DOHH2 (cell line): ENCODE measurements around the gene STK38L.

ENCODE experiments used
- H3F3A ChIP-seq: fragments of 200-600 bp; sonication (generic), shearing (Covaris generic); 2 replicates; pipeline ENCODE4 v1.6.0; 2016; ENCODE audit warnings: antibody characterized with exemption, mild to moderate bottlenecking; ENCODE audit not compliant: control insufficient read depth, insufficient read depth
- H3K27ac ChIP-seq: fragments of 200-600 bp; sonication (generic); 2 replicates; pipeline ENCODE4 v1.5.1; 2014; ENCODE audit warnings: low read depth, mild to moderate bottlenecking, low read length, moderate library complexity
- H3K27me3 ChIP-seq: fragments of 200-600 bp; sonication (generic); 2 replicates; pipeline ENCODE4 v1.6.1; 2014; ENCODE audit warnings: mild to moderate bottlenecking, low read length, mixed read lengths; ENCODE audit not compliant: control insufficient read depth
- H3K36me3 ChIP-seq: fragments of 200-600 bp; sonication (generic); 2 replicates; pipeline ENCODE4 v1.6.1; 2014; ENCODE audit warnings: mild to moderate bottlenecking, low read length, moderate library complexity, mixed read lengths; ENCODE audit not compliant: control insufficient read depth
- H3K4me1 ChIP-seq: fragments of 200-600 bp; sonication (generic); 2 replicates; pipeline ENCODE4 v1.6.1; 2014; ENCODE audit warnings: mild to moderate bottlenecking, low read length, mixed read lengths; ENCODE audit not compliant: control insufficient read depth
- H3K4me2 ChIP-seq: fragments of 200-600 bp; sonication (generic); 2 replicates; pipeline ENCODE4 v1.6.0; 2014; ENCODE audit warnings: mild to moderate bottlenecking, low read length, moderate library complexity
- H3K4me3 ChIP-seq: fragments of 200-600 bp; sonication (generic); 2 replicates; pipeline ENCODE4 v1.5.1; 2014; ENCODE audit warnings: mild to moderate bottlenecking, low read length, mixed read lengths
- H3K79me2 ChIP-seq: fragments of 200-600 bp; sonication (generic); 2 replicates; pipeline ENCODE4 v1.6.1; 2014; ENCODE audit warnings: mild to moderate bottlenecking, low read length, mixed read lengths; ENCODE audit not compliant: control insufficient read depth
- H3K9me2 ChIP-seq: fragments of 200-600 bp; sonication (generic); replicated peaks from 2 replicates; pipeline ENCODE4 v1.6.1; 2014; ENCODE audit warnings: mild to moderate bottlenecking, low read length, mixed read lengths; ENCODE audit not compliant: control insufficient read depth
- H3K9me3 ChIP-seq: fragments of 200-600 bp; sonication (generic); 2 replicates; pipeline ENCODE4 v1.6.1; 2014; ENCODE audit warnings: antibody characterized with exemption, low read length, mixed read lengths; ENCODE audit not compliant: control insufficient read depth, insufficient read depth
- H4K20me1 ChIP-seq: fragments of 200-600 bp; sonication (generic); 2 replicates; pipeline ENCODE4 v1.6.0; 2014; ENCODE audit warnings: low read depth, mild to moderate bottlenecking, antibody characterized with exemption, low read length, moderate library complexity; ENCODE audit not compliant: control insufficient read depth, insufficient read depth
- EZH2phosphoT487 ChIP-seq: fragments of 200-600 bp; sonication (generic); IDR thresholded peaks from 2 replicates; pipeline ENCODE4 v1.6.1; 2017; ENCODE audit warnings: borderline replicate concordance, mild to moderate bottlenecking, antibody characterized with exemption, low read length, moderate library complexity, mixed read lengths
- TF ChIP-seq, protein P1 (sequence below): fragments of 200-600 bp; sonication (generic); IDR thresholded peaks from one replicate; pipeline ENCODE4 v1.5.1; 2014; ENCODE audit warnings: antibody characterized with exemption, mild to moderate bottlenecking, low read depth, low read length; ENCODE audit not compliant: poor library complexity, severe bottlenecking

The STK38L gene

DNA sequence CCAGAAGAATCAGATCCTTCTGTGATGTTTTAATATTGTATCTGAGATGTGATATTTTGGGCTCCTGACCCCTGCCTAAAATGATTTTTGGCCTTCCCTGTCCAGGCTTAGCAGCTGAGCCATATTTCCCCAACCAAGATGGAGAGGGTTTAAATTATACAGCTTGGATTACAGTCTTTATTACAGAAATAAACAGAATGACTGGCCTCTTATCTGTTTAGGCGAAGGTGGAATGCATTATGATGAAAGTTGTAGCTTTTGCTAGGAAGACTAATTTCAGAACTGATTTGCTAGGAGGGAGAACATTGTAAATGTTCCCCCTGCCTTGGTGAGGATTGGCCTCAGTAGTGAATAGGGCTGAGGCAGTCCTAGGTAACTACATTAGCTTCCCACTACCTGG is 111.9 kb downstream of the STK38L start:
- Histone ChIP-seq H3K9me2 (no peaks in the 10 kb centered on the region), H3K4me2 (no peak overlapping the region), H3K27me3 (no peaks in the 10 kb centered on the region), H3K79me2 (no peaks in the 10 kb centered on the region), H3K4me3 (no peak overlapping the region), H4K20me1 (no peaks in the 10 kb centered on the region), H3K4me1 (peaks cover 3% of the 10 kb centered on the region; the same call in 1 of the 2 replicates), H3F3A (no peaks in the 10 kb centered on the region), H3K9me3 (no peaks in the 10 kb centered on the region), H3K36me3 (no peaks in the 10 kb centered on the region), H3K27ac (no peak overlapping the region)
- TF ChIP-seq EZH2phosphoT487, result no peak
- TF ChIP-seq, protein P1, sequence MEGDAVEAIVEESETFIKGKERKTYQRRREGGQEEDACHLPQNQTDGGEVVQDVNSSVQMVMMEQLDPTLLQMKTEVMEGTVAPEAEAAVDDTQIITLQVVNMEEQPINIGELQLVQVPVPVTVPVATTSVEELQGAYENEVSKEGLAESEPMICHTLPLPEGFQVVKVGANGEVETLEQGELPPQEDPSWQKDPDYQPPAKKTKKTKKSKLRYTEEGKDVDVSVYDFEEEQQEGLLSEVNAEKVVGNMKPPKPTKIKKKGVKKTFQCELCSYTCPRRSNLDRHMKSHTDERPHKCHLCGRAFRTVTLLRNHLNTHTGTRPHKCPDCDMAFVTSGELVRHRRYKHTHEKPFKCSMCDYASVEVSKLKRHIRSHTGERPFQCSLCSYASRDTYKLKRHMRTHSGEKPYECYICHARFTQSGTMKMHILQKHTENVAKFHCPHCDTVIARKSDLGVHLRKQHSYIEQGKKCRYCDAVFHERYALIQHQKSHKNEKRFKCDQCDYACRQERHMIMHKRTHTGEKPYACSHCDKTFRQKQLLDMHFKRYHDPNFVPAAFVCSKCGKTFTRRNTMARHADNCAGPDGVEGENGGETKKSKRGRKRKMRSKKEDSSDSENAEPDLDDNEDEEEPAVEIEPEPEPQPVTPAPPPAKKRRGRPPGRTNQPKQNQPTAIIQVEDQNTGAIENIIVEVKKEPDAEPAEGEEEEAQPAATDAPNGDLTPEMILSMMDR, result no peak

DNA sequence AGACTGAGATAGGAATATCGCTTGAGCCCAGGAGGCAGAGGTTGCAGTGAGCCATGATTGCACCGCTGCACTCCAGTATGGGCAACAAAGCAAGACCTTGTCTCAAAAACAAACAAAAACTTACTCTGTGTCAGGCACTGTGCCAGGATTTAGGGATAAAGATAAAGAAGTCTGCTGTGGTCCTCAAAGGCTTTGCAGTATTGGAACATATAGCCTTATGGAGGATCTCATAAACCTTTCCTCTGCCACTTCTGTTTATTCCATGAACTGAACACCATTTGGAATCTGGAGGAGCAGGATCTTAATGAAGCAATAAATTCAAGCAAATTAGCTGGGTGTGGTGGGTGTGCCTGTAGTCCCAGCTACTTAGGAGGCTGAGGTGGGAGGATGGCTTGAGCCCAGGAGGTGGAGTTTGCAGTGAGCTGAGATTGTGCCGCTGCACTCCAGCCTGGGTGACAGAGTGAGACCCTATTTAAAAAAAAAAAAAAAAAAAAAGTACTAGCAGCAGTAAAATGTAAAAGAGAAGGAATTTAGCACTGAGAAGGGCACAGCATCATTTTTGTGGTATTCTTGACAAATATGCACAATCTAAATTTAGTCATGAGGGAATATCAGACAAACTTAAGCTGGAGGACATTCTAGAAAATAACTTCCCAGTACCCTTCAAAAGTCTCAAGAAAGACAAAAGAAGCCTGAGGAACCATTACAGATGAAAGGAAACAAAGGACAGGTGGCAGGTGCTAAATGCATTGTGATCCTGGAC is 115.7 kb downstream of the STK38L start:
- no peak overlapping the region for H3K27ac ChIP-seq
- no peak overlapping the region for H3K4me3 ChIP-seq
- TF ChIP-seq, protein P1, result no peak
- TF ChIP-seq EZH2phosphoT487, result no peak
- H4K20me1 ChIP-seq, result no peaks in the 10 kb centered on the region
- H3K4me1 ChIP-seq, result no peaks in the 10 kb centered on the region
- no peak overlapping the region for H3K4me2 ChIP-seq
- no peaks in the 10 kb centered on the region for H3F3A ChIP-seq
- H3K79me2 ChIP-seq, result no peaks in the 10 kb centered on the region
- H3K9me2 ChIP-seq, result no peaks in the 10 kb centered on the region
- H3K36me3 ChIP-seq, result no peaks in the 10 kb centered on the region
- no peaks in the 10 kb centered on the region for H3K27me3 ChIP-seq
- no peaks in the 10 kb centered on the region for H3K9me3 ChIP-seq

DNA sequence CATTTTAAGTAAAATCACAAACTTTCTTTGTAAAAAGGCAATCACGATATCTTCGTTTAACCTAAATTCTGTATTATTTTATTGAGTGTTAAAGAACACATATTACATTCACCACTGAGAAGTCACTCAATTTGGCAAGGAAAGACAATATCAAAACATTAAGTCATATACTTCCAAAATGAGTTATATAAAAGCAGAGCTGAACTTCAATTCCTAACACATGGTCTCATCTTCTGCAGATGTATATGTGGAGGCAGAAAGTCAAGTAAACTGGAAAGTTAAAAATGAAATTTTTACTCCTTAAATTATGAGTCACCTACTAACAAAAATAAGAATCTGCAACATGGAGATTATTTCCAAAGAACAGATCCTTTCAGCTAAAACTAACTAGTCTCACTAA is 117.3 kb downstream of the STK38L start:
- no peaks in the 10 kb centered on the region for H3K79me2 ChIP-seq
- H3K9me2 ChIP-seq, result no peaks in the 10 kb centered on the region
- H3K36me3 ChIP-seq, result no peaks in the 10 kb centered on the region
- H3F3A ChIP-seq, result no peaks in the 10 kb centered on the region
- no peak overlapping the region for H3K4me3 ChIP-seq
- TF ChIP-seq EZH2phosphoT487, result no peak
- TF ChIP-seq, protein P1, result no peak
- no peaks in the 10 kb centered on the region for H3K9me3 ChIP-seq
- H3K27me3 ChIP-seq, result no peaks in the 10 kb centered on the region
- no peaks in the 10 kb centered on the region for H4K20me1 ChIP-seq
- H3K4me1 ChIP-seq, result no peaks in the 10 kb centered on the region
- no peak overlapping the region for H3K4me2 ChIP-seq
- H3K27ac ChIP-seq, result no peak overlapping the region
